OCI-LY3 (cell line): ENCODE measurements around the gene DAAM2.

ENCODE experiments used
- CTCF ChIP-seq: fragments of 200-600, 300-600 bp; sonication (generic); IDR thresholded peaks from 2 replicates; pipeline ENCODE4 v1.5.1; 2014; ENCODE audit warnings: antibody characterized with exemption, low read length, low read depth
- EZH2phosphoT487 ChIP-seq: fragments of 200-600 bp; shearing (Covaris generic); IDR thresholded peaks from 2 replicates; pipeline ENCODE4 v1.6.1; 2018; ENCODE audit warnings: antibody characterized with exemption, mixed run types, low read depth

- TF ChIP-seq CTCF (no peak), EZH2phosphoT487 (no peak)
Measured at GRCh38 chr6:39841923-39842322, 49.7 kb downstream of the DAAM2 start.
